H9 (cell line): ENCODE measurements around the gene FAM13A. TPM values are rescaled to one million over a fixed set of nuclear protein-coding genes. Genes with fewer than 3 reads are reported as not detected.

Experiments
- DNase-seq: peaks from one replicate; pipeline ENCODE4 v3.0.0-alpha.2; 2017
- H2AFZ ChIP-seq: one replicate; pipeline ENCODE4 v1.6.1; 2013; ENCODE audit warnings: mild to moderate bottlenecking, low read length, control low read depth, moderate library complexity
- H2AK5ac ChIP-seq: 2 replicates; pipeline ENCODE4 v1.6.1; 2013; ENCODE audit warnings: low read length, control low read depth, mixed read lengths; ENCODE audit not compliant: insufficient read length
- H2BK120ac ChIP-seq: one replicate; pipeline ENCODE4 v1.6.1; 2013; ENCODE audit warnings: low read depth, mild to moderate bottlenecking, low read length, control low read depth, inconsistent platforms; ENCODE audit not compliant: poor library complexity, severe bottlenecking
- H2BK12ac ChIP-seq: 2 replicates; pipeline ENCODE4 v1.6.1; 2013; ENCODE audit warnings: low read length, control low read depth, mixed read lengths, low read depth; ENCODE audit not compliant: insufficient read length
- H2BK15ac ChIP-seq: 2 replicates; pipeline ENCODE4 v1.6.1; 2013; ENCODE audit warnings: low read depth, low read length, control low read depth
- H2BK20ac ChIP-seq: one replicate; pipeline ENCODE4 v1.6.1; 2013; ENCODE audit warnings: low read depth, mild to moderate bottlenecking, low read length, control low read depth, inconsistent platforms; ENCODE audit not compliant: poor library complexity, severe bottlenecking
- H2BK5ac ChIP-seq: 2 replicates; pipeline ENCODE4 v1.6.1; 2013; ENCODE audit warnings: low read length, control low read depth, mixed read lengths; ENCODE audit not compliant: insufficient read length
- H3K14ac ChIP-seq: 2 replicates; pipeline ENCODE4 v1.6.1; 2013; ENCODE audit warnings: low read length, control low read depth; ENCODE audit not compliant: insufficient read depth
- H3K18ac ChIP-seq: 2 replicates; pipeline ENCODE4 v1.6.1; 2013; ENCODE audit warnings: low read depth, mild to moderate bottlenecking, mixed read lengths, low read length, control low read depth; ENCODE audit not compliant: insufficient read length
- H3K23ac ChIP-seq: 2 replicates; pipeline ENCODE4 v1.6.1; 2013; ENCODE audit warnings: low read length, control low read depth, mixed read lengths, low read depth; ENCODE audit not compliant: insufficient read length
- H3K23me2 ChIP-seq: 2 replicates; pipeline ENCODE4 v1.6.1; 2013; ENCODE audit warnings: low read depth, mild to moderate bottlenecking, mixed read lengths, low read length, control low read depth; ENCODE audit not compliant: insufficient read length, poor library complexity, severe bottlenecking
- H3K27ac ChIP-seq: 2 replicates; pipeline ENCODE4 v1.5.1; 2013; ENCODE audit warnings: low read length, control low read depth, mixed read lengths, low read depth; ENCODE audit not compliant: insufficient read length
- H3K27me3 ChIP-seq: 2 replicates; pipeline ENCODE4 v1.6.1; 2013; ENCODE audit warnings: low read length, control low read depth, inconsistent platforms; ENCODE audit not compliant: insufficient read depth
- H3K4ac ChIP-seq: 2 replicates; pipeline ENCODE4 v1.6.1; 2013; ENCODE audit warnings: low read depth, mild to moderate bottlenecking, control low read depth, inconsistent platforms, low read length, moderate library complexity
- H3K4me1 ChIP-seq: 2 replicates; pipeline ENCODE4 v1.6.1; 2013; ENCODE audit warnings: low read length, control low read depth, inconsistent platforms; ENCODE audit not compliant: insufficient read depth
- H3K4me2 ChIP-seq: 2 replicates; pipeline ENCODE4 v1.6.1; 2013; ENCODE audit warnings: low read length, control low read depth, mixed read lengths; ENCODE audit not compliant: insufficient read length, insufficient read depth
- H3K56ac ChIP-seq: 2 replicates; pipeline ENCODE4 v1.6.1; 2013; ENCODE audit warnings: low read depth, mild to moderate bottlenecking, mixed read lengths, low read length, control low read depth; ENCODE audit not compliant: insufficient read length
- H3K79me1 ChIP-seq: 2 replicates; pipeline ENCODE4 v1.6.1; 2013; ENCODE audit warnings: low read depth, mild to moderate bottlenecking, moderate library complexity, low read length, control low read depth, inconsistent platforms; ENCODE audit not compliant: insufficient read depth, poor library complexity, severe bottlenecking
- H3K79me2 ChIP-seq: 2 replicates; pipeline ENCODE4 v1.6.1; 2013; ENCODE audit warnings: low read length, control low read depth, inconsistent platforms; ENCODE audit not compliant: insufficient read depth
- H3K9ac ChIP-seq: 2 replicates; pipeline ENCODE4 v1.6.1; 2013; ENCODE audit warnings: low read length, control low read depth, mixed read lengths; ENCODE audit not compliant: insufficient read length; ENCODE audit errors: extremely low read depth
- H3K9me3 ChIP-seq: one replicate; pipeline ENCODE4 v1.6.1; 2013; ENCODE audit warnings: low read depth, low read length, inconsistent platforms; ENCODE audit not compliant: control insufficient read depth
- H3T11ph ChIP-seq: one replicate; pipeline ENCODE4 v1.6.1; 2013; ENCODE audit warnings: mild to moderate bottlenecking, low read length, control low read depth, inconsistent platforms
- H4K20me1 ChIP-seq: one replicate; pipeline ENCODE4 v1.6.1; 2013; ENCODE audit not compliant: control insufficient read depth, insufficient read length, insufficient read depth
- H4K5ac ChIP-seq: 2 replicates; pipeline ENCODE4 v1.6.1; 2013; ENCODE audit warnings: low read depth, mild to moderate bottlenecking, mixed read lengths, low read length, control low read depth; ENCODE audit not compliant: insufficient read length
- H4K8ac ChIP-seq: replicated peaks from 2 replicates; pipeline ENCODE4 v1.6.1; 2013; ENCODE audit warnings: low read length, control low read depth, mixed read lengths, low read depth; ENCODE audit not compliant: insufficient read length
- H4K91ac ChIP-seq: 2 replicates; pipeline ENCODE4 v1.6.1; 2013; ENCODE audit warnings: low read depth, mild to moderate bottlenecking, moderate library complexity, mixed read lengths, low read length, control low read depth; ENCODE audit not compliant: insufficient read length
- H3K27ac Mint-ChIP-seq, 3 experiments: 2 replicates in 2 of 3; 3 replicates in 1 of 3; pipeline ENCODE4 v1.8.0; 2020 to 2021; ENCODE audit warnings: mixed read lengths in 3 of 3, mild to moderate bottlenecking in 1 of 3, moderate library complexity in 1 of 3
- H3K27me3 Mint-ChIP-seq: 2 replicates; pipeline ENCODE4 v1.8.0; 2021; ENCODE audit warnings: low read depth, mild to moderate bottlenecking, moderate library complexity, mixed read lengths
- H3K36me3 Mint-ChIP-seq, 3 experiments: 2 replicates in 2 of 3; 3 replicates in 1 of 3; pipeline ENCODE4 v1.8.0; 2020 to 2021; ENCODE audit warnings: low read depth in 3 of 3, mixed read lengths in 3 of 3; ENCODE audit not compliant: insufficient read depth in 1 of 3
- H3K4me1 Mint-ChIP-seq, 2 experiments: 2 replicates each; pipeline ENCODE4 v1.8.0; 2020; ENCODE audit warnings: mixed read lengths in 2 of 2
- H3K4me3 Mint-ChIP-seq, 2 experiments: 2 replicates in 1 of 2; 3 replicates in 1 of 2; pipeline ENCODE4 v1.8.0; 2020 to 2021; ENCODE audit warnings: mild to moderate bottlenecking in 2 of 2, mixed read lengths in 2 of 2, moderate library complexity in 1 of 2
- H3K9me3 Mint-ChIP-seq, 2 experiments: 2 replicates in 1 of 2; 3 replicates in 1 of 2; pipeline ENCODE4 v1.8.0; 2020; ENCODE audit warnings: mild to moderate bottlenecking in 2 of 2, mixed read lengths in 2 of 2, moderate library complexity in 1 of 2
- CTCF ChIP-seq: fragments of 200-600 bp; sonication (generic); conservative IDR thresholded peaks from 3 replicates; pipeline ENCODE4 v1.8.0; 2021; ENCODE audit warnings: antibody characterized with exemption, mild to moderate bottlenecking
- WGBS: extraction: QIAGEN DNeasy Blood & Tissue Kit; methylation state at CpG from one replicate; pipeline ENCODE4 v1.1.7; 2013; ENCODE audit warnings: missing lambda C conversion rate, low lambda C conversion rate, mixed read lengths; ENCODE audit not compliant: insufficient read length; ENCODE audit errors: extremely low coverage; 5-methylcytosine and 5-hydroxymethylcytosine counted together
- total RNA-seq: library from RNA; stranded (reverse); gene quantifications from 2 replicates; pipeline ENCODE4 v1.2.1, GENCODE V29; 2021

FAM13A gene
- total RNA-seq, 1 experiment from 2014 or later, result 12.7 TPM

- no peak overlapping the region for H3K23ac ChIP-seq
- H3K27ac Mint-ChIP-seq, result no peak overlapping the region; a peak in 1 of 7 replicates
- peaks cover 24 to 31% of the 10 kb centered on the region in 2 experiments for H3K4me1 Mint-ChIP-seq
These were observed 295.6 kb downstream of the FAM13A start for GRCh38 chr4:88761342-88761741.

More at GRCh38 chr4:88761342-88761741, 295.6 kb downstream of the FAM13A start:
- H2BK12ac ChIP-seq, result no peak overlapping the region
- no peak overlapping the region for H4K8ac ChIP-seq
- WGBS, result no CpG with 5 or more reads among the region's 3 CpGs
- no peak overlapping the region for H3K27ac ChIP-seq
- H2BK20ac ChIP-seq, result no peak overlapping the region
- H2BK5ac ChIP-seq, result no peak overlapping the region
- no peak overlapping the region for H2AK5ac ChIP-seq
- H3K14ac ChIP-seq, result no peak overlapping the region
- TF ChIP-seq CTCF, result no peak
- no peak overlapping the region for H3K4me2 ChIP-seq
- no peak overlapping the region for H3K9ac ChIP-seq
- no peaks in the 10 kb centered on the region for H3K23me2 ChIP-seq
- no peak overlapping the region for H3K4me3 Mint-ChIP-seq
- no peaks in the 10 kb centered on the region for H3K36me3 Mint-ChIP-seq
- H3K79me2 ChIP-seq, result no peaks in the 10 kb centered on the region
- no peak overlapping the region for H3K56ac ChIP-seq
- H2BK15ac ChIP-seq, result no peak overlapping the region
- H3K79me1 ChIP-seq, result no peaks in the 10 kb centered on the region
- H3K27me3 Mint-ChIP-seq, result no peaks in the 10 kb centered on the region
- no peak overlapping the region for H2BK120ac ChIP-seq
- no peaks in the 10 kb centered on the region for H3K9me3 Mint-ChIP-seq
- no peak overlapping the region for H3K18ac ChIP-seq
- no peaks in the 10 kb centered on the region for H4K20me1 ChIP-seq
- no peak overlapping the region for H3K4ac ChIP-seq
- H3K9me3 ChIP-seq, result no peaks in the 10 kb centered on the region
- H3K4me1 ChIP-seq, result peaks cover 2% of the 10 kb centered on the region; the same call in 1 of the 2 replicates
- H4K91ac ChIP-seq, result no peak overlapping the region
- H4K5ac ChIP-seq, result no peak overlapping the region
- no peak overlapping the region for H2AFZ ChIP-seq
- no peak for DNase-seq
- H3K27me3 ChIP-seq, result no peaks in the 10 kb centered on the region
- H3T11ph ChIP-seq, result no peak overlapping the region
